Measurements from ENCODE around the gene ZBTB7A. TPM values are rescaled to one million over a fixed set of nuclear protein-coding genes. Genes with fewer than 3 reads are reported as not detected.

Gene ZBTB7A
- total RNA-seq, 2 donors from 2014 or later = 77.1 to 87.3 TPM

- H3K9me3 ChIP-seq = no peaks in the 10 kb centered on the region
- H3K27me3 ChIP-seq (replicated peaks; ENCODE audit: insufficient read depth) = no peaks in the 10 kb centered on the region
- no peak overlapping the region for H3K4me3 ChIP-seq
- H3K36me3 ChIP-seq = no peaks in the 10 kb centered on the region
- WGBS = 82% methylated on average over 33 of the region's 33 CpGs
- no peak for TF ChIP-seq POLR2AphosphoS5 (IDR thresholded peaks at IDR 0.05)
- TF ChIP-seq POLR2A (IDR thresholded peaks at IDR 0.05) = no peak
- no peak for TF ChIP-seq CTCF (IDR thresholded peaks at IDR 0.05)
- DNase-seq (ENCODE audit: low spot score) = no peak
- H3K27ac ChIP-seq = no peak overlapping the region
- intact Hi-C loops (cut with DNase I) = no loop called here
- peaks cover 2% of the 10 kb centered on the region for H3K4me1 ChIP-seq (replicated peaks)
Measured at GRCh38 chr19:4038057-4038456, 28.6 kb downstream of the ZBTB7A start.

- no peak for DNase-seq (ENCODE audit: low spot score)
- Histone ChIP-seq H3K4me3 (no peak overlapping the region), H3K9me3 (no peaks in the 10 kb centered on the region), H3K36me3 (no peaks in the 10 kb centered on the region), H3K27ac (no peak overlapping the region), H3K27me3 (replicated peaks; ENCODE audit: insufficient read depth) (no peaks in the 10 kb centered on the region), H3K4me1 (replicated peaks) (no peaks in the 10 kb centered on the region)
- intact Hi-C loops (cut with DNase I) = no loop called here
- TF ChIP-seq CTCF (IDR thresholded peaks at IDR 0.05) (no peak), POLR2A (IDR thresholded peaks at IDR 0.05) (no peak), POLR2AphosphoS5 (IDR thresholded peaks at IDR 0.05) (no peak)
- WGBS = 91% methylated on average over 54 of the region's 54 CpGs
Measured at GRCh38 chr19:4037301-4037949, 29.3 kb downstream of the ZBTB7A start.

GRCh38 chr19:4036576-4037300, 30.0 kb downstream of the ZBTB7A start:
- Histone ChIP-seq H3K36me3 (no peaks in the 10 kb centered on the region), H3K4me3 (no peak overlapping the region)
- 91% methylated on average over 25 of the region's 25 CpGs for WGBS

GRCh38 chr19:4035582-4035981, 31.1 kb downstream of the ZBTB7A start:
- H3K36me3 ChIP-seq = no peaks in the 10 kb centered on the region
- H3K4me3 ChIP-seq = no peak overlapping the region
- H3K9me3 ChIP-seq = no peaks in the 10 kb centered on the region
- H3K27ac ChIP-seq = no peak overlapping the region
- H3K4me1 ChIP-seq (replicated peaks) = no peaks in the 10 kb centered on the region
- WGBS = 84% methylated on average over 9 of the region's 10 CpGs
- intact Hi-C loops (cut with DNase I) = no loop called here
- DNase-seq (ENCODE audit: low spot score) = no peak
- no peaks in the 10 kb centered on the region for H3K27me3 ChIP-seq (replicated peaks; ENCODE audit: insufficient read depth)
- TF ChIP-seq CTCF (IDR thresholded peaks at IDR 0.05) (no peak), POLR2A (IDR thresholded peaks at IDR 0.05) (no peak), POLR2AphosphoS5 (IDR thresholded peaks at IDR 0.05) (no peak)

More at GRCh38 chr19:4036576-4037300, 30.0 kb downstream of the ZBTB7A start:
- H3K27me3 ChIP-seq (replicated peaks; ENCODE audit: insufficient read depth) = no peaks in the 10 kb centered on the region
- H3K9me3 ChIP-seq = no peaks in the 10 kb centered on the region
- no peak for DNase-seq (ENCODE audit: low spot score)
- H3K27ac ChIP-seq = no peak overlapping the region
- no peak for TF ChIP-seq POLR2A (IDR thresholded peaks at IDR 0.05)
- TF ChIP-seq CTCF (IDR thresholded peaks at IDR 0.05) = no peak
- no peak for TF ChIP-seq POLR2AphosphoS5 (IDR thresholded peaks at IDR 0.05)
- no peaks in the 10 kb centered on the region for H3K4me1 ChIP-seq (replicated peaks)
- intact Hi-C loops (cut with DNase I) = no loop called here
